NCI-H1092 treated with DMSO at 0.1 percent for 48 hours (cell line): ENCODE results near the gene INPP4B.
"Not testable (repeated sequence)": the region's sequence is repeated elsewhere in the genome, so short reads cannot be mapped to it uniquely, and the experiment has no call there.

Experiments used
- DNase-seq: peaks from one replicate; lab custom pipeline; 2025; lab: John Stamatoyannopoulos, UW

The INPP4B gene

DNA sequence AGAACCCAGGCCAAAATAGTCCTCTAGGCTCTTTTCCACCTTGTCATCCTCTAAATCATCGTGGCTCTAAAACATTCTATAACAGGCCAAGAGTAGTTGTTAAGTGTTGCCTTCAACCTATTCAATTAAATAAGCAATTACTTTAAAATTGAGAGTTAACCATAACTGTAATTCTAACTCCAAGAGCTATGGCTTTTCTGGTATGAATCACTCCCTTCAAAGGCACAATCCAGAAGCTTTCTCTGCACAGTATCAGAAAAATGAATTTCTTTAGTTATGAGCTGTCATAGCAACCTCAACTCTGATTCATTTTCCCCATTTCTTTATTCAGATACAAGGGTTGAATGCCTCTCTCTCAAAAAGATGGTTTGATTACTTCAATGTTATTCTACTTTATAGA, 21.7 kb downstream of the INPP4B start:
- no peak for DNase-seq

DNA sequence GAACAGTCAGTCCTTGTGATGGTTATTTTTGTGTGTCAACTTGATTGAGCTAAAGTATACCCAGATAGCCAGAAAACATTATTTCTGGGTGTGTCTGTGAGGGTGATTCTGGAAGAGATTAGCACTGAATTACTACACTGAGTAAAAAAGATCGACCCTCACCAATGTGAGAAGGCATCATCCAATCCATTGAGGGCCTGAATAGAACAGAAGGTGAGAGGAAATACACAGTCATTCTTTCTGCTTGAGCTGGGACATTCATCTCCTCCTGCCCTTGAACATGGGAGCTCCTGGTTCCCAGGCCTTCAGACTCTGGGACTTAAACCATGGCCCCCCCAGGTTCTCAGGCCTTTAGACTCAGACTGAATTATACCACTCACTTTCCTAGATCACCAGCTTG, 22.3 kb downstream of the INPP4B start:
- no peak for DNase-seq

DNA sequence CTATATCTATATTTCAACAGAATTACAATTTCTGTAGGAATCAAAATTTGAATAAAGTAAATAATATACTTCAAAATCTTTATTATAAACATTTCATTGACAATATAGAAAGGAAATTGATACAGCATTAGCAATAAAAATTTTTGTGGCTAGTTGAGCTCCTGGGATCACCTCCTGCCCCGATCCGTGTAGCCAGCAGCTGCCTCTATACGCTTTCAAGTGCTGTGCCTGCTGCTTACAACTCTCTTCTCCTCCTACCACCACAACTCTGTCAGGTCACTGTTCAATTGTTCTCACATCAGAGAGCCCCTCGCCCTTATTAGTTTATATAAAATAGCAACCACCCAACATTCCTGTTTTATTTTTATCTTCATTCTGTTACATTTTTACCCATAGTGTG, 27.6 kb downstream of the INPP4B start:
- no peak for DNase-seq

DNA sequence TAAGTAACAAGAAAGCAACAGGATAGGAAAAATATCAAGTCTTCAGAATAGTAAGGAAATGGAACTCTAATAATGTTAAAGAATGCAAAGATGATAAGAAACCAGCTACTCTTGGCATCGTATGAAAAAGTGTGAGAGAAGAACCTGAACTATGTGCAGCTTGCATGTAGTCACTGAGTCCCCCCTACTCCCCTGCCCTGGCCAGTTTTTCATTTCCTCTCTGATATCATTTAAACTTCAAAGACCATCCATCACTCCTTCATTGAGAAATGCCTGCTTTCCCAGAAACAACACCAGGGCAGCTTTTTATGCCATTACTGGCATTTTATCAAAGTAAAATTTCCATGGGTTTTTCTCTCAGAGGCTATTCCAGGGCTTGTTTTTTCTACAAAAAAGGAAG, 28.1 kb downstream of the INPP4B start:
- DNase-seq = no peak

DNA sequence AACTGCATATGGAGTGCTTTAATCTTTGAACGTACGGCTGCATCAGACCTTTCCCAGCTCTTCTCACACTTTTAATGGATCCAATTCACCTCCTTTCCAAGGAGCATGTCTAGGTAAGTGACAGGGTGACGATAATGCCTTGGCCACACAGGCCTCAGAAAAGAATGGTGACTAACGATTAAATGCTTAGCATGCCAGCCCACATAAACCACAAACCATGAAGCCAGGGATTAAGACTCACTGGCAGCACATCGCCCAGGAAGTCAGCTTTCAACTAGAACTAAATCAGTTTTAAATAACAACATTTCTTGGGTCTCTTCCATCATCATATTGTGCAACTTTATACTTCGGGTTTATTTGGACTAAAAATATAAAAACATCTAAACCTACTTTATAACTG, 28.7 kb downstream of the INPP4B start:
- no peak for DNase-seq

DNA sequence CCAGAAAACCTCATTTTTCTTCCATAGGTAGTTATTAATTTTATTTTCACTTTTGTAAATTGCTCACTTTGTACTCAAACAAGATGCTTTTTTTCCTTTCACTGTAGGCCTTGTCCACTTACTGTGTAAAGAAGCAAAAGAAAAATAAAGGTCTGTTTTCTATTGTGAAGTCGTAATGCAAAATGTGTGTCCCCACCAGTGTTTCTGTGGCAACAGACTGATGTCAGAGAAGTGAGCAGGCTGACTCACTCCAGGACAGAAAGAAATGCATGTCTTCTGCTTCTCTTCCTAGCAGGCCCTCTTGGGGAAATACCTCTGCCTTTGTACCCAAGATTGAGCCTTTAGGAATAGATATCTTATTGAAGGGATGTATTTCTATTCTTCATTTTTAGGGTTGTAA, 30.3 kb downstream of the INPP4B start:
- no peak for DNase-seq

DNA sequence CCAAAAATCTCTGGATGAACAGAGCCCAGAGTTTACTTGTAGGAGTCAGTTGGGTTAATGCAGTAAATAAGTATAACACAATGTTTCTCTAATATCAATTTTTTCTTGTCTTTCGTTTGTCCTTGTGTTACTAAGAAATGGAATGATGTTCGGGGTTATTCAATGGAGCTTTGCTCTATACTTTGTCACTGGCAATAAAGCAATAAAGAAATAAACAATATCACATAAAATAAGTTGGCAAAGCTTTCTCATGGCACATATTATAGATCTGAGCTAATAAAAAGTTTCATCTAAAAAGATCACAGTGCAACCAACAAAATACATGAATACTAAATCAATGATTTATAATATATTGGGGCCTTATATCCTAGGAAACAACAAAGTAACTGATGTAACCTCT, 32.7 kb downstream of the INPP4B start:
- DNase-seq = no peak

DNA sequence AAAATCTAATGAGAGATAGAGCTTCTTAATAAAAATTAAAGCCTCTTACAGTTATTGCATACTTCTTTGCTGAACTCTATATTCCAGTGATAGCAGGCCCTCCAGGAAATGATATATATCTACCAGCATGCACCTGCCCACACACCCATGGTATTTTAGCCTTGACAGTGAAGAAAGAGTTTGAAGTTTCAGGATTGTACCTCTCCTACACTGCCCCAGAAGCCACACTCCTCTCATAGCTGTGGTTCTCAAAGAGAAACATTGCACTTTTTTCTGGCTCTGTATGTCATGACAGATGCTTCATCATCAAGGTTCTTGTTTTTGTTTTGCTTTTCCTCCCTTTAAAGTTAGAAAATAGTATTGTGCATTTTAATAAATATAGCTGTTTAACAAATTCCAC, 34.0 kb downstream of the INPP4B start:
- DNase-seq = no peak

DNA sequence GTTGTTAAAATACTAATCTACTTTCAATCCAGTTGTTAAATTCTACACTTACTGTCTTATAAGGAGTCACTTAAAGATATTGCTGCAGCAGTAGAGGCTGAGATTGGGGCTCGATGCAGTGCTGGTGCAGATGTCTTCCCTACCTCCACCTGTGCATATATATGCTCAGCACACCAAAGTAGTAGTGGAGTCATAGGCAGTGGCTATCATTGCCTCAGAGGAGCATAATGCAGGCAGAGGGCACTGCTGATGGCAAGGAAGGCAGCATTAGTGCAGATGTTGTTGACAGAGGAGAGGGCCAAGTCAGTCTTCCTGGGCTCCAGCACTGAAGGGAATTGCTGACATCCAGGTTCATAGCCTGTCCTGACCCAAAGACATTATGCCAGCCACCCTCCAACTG, 35.1 kb downstream of the INPP4B start:
- no peak for DNase-seq

DNA sequence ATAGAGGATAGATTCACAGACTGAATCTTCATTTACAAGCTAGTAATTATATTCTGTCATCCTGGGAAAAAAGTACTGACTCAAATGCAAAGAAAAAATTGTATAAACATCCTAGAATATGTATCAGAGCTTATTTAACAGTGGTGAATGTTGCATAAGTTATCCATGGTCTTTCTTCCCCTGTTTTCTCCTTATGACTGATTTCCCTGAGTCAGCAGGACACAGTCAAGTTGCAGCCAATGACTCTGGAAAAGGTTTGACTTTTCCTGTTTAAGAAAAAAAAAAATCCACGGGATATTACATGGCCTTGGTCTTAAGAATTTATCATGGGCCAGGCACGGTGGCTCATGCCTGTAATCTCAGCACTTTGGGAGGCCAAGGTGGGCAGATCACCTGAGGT, 36.5 kb downstream of the INPP4B start:
- no peak for DNase-seq

DNA sequence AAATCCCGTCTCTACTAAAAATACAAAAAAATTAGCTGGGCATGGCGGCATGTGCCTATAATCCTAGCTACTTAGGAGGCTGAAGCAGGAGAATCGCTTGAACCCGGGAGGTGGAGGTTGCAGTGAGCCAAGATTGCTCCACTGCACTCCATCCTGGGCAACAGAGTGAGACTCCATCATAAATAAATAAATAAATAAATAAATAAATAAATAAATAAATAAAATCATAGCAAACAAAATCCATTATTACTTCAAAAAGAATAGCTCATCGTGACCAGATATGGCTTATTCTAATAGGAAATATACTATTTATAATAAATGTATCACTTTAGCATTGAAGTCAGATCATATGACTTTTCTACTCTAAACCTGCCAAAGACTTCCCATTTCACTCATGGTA, 42.2 kb downstream of the INPP4B start:
- not testable (repeated sequence) for DNase-seq

DNA sequence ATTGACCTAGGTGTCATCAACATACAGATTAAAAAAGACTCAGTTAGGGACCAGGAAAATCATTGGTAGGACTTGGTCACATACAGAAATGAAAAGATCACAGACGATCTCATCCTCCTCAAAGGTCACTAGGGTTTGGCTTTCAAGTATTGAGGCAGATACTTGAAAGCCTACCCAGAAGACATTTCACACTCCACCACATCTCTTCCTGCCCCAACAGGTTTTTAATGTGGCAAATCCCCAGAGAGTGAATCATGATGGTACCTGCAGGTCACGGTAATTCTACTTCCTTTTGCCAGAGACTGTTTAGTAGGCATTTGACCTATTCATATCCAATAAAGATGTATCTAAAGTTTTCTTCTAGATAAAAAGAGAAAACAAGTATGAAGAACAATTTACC, 44.1 kb downstream of the INPP4B start:
- DNase-seq = no peak

DNA sequence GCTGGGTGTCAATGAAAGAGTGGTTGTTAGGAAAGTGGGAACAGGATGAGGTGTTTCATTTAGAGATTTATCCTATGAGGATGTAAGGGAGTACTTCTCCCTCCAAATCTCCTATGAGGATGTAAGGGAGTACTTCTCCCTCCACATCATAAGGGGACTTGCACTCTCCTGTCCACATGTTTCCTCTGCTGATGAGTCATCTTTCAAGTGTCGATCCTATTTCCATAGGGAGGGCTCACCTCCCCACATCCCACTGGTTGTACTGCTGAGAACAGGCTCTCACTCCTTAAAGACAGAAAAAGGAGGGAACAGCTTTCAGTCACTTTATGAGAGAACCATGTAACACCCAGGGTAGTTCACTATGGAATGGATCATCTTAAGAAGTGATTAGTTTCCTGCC, 65.0 kb downstream of the INPP4B start:
- DNase-seq = no peak

DNA sequence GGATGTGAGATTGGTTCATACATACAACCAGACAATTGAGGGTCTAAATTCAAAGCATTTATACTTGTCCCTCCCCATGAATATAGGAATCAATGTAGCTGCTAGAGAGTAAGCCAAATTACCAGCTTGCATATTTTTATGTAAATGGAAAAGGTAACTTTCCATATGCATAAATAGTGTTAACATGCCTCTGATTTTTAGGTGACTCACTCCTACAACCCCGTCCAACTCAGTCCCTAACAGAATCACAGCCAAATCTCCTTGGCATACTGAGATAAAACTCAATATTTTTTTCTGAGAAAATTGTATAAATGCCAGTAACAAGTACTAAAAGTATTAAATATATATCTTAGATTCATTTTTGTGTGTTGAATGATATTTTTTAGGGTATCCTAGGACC, 67.2 kb downstream of the INPP4B start:
- no peak for DNase-seq

DNA sequence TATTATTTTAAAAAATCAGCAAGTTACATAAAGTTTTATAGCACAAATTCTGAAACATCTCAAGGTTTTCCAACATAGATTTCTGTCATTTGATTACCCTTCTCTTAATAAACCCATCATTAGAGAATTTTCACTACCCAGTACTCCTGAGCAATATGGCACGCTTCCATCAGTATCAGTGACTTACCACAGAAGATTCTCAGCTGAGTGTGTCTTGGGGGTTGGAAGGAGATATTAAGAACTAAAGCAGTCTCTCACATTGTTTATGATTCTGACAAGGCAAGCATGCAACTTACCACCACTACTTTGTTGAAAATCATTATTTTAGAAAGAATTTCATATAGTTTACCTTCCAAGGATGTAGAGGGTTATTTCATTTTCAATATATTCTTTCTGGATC, 67.7 kb downstream of the INPP4B start:
- no peak for DNase-seq

DNA sequence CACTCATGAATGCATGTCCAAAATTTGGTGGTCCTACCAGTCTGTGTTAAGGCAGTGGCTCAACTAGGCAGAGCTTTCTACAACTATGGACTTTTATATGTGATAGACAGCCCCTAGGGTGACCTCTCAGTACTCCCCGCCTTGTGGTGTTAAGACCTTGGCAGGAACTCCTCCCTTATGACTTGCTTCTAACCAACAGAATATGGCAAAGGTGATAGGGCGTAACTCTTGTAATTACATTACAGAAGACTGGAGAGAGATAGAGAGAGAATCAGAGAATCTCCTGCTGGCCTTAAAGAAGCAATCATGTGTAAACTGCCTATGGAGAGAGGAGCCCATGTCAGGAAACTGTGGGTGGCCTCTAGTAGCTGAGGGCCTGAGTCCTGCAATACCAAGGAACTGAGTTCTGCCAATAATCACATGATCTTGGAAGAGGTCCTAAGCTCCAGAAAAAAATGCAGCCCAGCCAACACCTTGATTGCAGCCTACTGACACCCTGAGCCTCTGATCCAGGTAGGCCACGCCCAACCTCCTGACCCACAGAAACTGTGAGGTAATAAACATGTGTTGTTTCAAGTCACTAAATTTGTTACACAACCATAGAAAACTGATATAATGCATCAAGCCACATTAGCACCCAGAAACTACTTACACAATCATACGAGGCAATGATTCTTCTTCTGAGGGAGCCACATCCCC, 68.9 kb downstream of the INPP4B start:
- no peak for DNase-seq

DNA sequence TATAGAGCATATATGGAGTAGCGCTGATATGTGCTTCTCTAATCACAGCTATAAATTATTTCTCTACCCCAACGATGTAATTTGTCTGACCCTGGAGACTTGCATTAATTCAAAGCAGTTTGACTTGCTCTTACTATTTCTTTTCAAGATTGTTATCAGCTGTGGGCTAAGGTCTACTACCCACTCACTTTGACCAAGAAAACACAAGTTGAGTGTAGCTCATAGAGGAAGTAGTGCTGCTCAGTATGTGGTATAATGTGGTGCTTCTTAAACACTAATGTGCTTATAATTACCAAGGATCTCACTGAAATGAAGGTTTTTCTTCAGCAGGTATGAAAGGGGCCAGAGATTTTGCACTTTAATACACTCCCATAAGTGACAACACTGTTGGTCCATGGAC, 70.1 kb downstream of the INPP4B start:
- no peak for DNase-seq

DNA sequence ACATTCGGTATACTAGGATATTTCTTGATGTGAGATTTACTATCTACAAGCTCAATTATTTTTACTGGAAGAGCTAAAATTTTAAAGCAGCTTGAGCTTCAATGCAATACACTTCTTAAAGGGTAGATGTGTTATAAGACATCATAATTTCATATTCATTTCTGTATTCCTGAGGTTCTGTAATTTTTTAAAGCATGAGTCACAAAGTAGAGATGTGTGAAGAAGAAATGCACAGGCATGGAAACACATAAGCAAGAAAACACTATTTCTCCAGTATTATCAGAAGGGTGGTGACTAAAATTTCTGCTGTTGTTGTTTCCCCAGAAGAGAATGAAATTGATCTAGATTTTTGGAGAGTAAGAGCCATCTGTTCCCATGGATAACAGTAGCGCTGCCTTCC, 72.6 kb downstream of the INPP4B start:
- no peak for DNase-seq

DNA sequence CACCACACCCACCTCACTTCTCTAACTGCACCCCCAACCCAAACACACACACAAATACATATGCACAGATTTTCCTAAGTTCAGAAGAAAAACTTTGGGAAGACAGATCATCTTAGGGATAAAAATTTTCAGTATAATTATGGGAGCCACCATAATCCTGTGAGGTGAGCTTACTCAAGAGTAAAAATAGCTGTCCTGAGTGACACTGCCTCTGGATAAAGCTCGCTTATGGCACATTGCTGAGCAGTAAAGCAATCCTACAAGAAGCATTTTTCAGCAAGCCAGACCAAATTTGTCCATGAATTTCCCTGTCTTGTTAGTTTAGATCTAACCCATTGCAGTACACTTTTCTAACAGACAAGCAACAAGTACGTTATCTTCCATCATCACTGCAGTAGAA, 83.8 kb downstream of the INPP4B start:
- DNase-seq = no peak

DNA sequence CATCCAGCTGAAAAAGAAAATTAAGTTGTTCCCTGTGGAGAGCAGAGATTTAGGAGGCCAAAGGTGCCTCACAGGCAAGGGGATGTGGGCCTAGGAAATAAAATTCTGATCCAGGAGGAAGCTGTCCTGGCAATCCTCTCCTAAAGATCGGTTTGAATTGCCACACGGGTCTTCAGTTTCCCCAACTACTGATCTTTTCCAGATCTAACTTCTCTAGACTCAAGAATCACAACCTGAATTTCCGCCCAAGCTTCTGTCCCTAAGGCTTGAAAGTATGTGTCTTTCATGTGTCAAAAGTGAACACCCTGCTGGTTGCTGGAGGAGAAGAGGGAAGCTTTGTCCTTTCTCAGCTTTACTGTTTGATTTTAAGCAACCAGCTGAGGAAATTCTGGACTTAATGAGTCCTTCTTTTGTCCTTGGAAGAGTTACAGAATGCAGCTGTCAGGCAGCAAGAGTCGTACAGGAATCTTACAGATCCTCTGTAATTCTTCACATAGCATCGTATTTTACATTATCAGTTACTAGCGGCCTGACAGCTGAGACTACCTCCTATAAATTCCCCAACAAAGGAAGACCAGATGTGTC, 93.8 kb downstream of the INPP4B start:
- DNase-seq = no peak

DNA sequence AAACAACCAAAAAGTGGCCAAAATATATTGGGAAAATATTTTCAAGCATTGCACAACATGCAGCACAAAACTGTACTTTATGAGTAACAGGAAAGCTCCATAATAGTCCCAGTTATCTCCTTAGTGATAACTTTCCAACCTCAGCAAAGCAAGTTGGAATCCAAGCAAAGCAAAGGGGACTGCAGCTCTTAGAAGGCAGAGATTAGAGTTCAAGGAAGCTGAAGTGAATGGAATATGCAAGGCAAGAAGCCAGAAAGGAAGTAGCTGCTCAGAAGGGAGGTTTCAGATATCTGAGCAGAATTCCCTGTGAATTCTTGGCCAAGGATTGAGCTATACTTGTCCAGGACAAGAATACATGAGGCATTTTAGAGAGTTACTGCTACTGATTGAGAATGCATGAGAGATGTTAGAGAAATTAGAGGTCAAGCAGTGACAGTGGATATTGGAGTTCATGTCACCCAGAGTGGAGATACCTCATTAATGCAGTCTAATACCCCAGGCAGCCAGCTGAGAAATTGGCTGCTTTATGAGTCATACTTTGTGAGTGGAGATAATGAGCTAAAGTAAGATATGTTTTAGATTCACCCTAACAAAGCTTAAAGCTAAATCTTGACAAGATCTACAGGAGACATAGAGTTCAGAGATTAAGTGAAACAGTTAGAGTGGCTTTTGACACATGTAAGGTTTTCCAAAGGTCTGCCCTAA, 102.8 kb downstream of the INPP4B start:
- no peak for DNase-seq

DNA sequence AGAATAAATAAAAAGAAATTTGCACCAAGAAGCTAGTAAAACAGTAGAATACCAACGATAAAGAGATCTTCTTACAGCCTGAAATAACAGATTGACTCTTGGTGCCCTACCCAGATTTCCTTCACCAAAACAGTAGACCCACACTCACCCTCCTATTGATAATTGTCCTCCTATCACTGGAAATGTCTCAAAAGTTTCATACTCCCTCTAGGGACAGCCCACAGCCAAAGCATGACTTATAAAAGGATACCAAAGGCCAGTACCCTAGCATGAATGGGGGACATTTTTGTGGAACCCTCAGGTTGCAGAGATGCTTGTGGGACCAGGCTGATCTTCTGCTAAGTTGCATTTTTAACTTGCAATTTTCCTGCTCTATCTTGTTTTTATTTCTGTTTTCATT, 104.1 kb downstream of the INPP4B start:
- no peak for DNase-seq

DNA sequence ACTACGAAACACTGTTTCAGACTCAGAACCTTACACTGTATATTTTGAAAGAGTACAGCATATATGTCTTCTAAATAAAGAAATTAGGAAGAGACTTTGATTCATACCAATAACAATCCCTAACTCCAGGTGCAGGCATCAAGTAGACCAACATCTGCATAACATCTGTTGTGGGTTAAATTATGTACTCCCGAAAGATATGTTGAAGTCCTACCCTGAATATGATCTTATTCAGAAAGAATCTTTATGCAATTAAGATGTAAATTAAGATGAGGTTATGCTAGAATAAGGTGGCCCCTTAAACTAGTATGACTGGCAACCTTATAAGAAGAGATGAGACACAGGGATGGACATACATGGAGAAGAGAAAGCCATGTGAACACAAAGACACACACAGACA, 117.9 kb downstream of the INPP4B start:
- no peak for DNase-seq

DNA sequence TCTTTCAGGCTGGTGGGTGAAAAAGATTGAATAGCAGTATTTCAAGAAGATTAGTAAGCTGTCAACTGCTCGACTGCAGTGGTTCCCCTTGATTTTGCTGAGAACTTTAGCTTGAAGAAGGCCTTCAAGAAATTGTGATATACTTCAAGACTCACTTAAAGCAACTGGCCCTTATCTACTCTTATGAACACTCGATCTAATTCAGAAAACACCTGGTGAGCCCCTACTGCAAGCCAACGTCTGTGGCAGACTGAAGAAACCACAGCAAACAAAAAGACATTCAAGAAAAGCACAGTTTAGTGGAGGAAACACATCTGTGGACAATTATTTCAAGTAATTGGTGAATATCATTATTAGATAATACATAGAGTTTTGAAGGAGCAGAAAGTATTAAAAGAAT, 119.0 kb downstream of the INPP4B start:
- no peak for DNase-seq
